Thyroid gland (tissue), 4 donors: ENCODE results near the gene HOATZ.

ENCODE experiments used
- CTCF ChIP-seq, 6 experiments: fragments of 200-600 bp in 3 of 6; fragments of 450-650 bp in 3 of 6; sonication (generic) in 3 of 6; IDR thresholded peaks; one replicate each; pipeline ENCODE4 v1.5.1; 2016 to 2019; ENCODE audit warnings: antibody characterized with exemption in 6 of 6, mild to moderate bottlenecking in 2 of 6, inconsistent platforms in 1 of 6, moderate library complexity in 1 of 6
- POLR2A ChIP-seq, 2 donors: fragments of 450-650 bp; IDR thresholded peaks; one replicate each; pipeline ENCODE4 v1.6.1; 2017; ENCODE audit warnings: antibody characterized with exemption in 2 of 2, mild to moderate bottlenecking in 2 of 2, moderate library complexity in 1 of 2

GRCh38 chr11:111582163-111582562 is 67.6 kb downstream of the HOATZ start:
- no peak for TF ChIP-seq CTCF (IDR thresholded peaks at IDR 0.05)
- no peak for TF ChIP-seq POLR2A (IDR thresholded peaks at IDR 0.05)
